ENCODE results near the gene INPP5D. TPM values are rescaled to one million over a fixed set of nuclear protein-coding genes. Genes with fewer than 3 reads are reported as not detected.

The INPP5D gene
- total RNA-seq, 1 experiment from 2014 or later, result not detected

DNA sequence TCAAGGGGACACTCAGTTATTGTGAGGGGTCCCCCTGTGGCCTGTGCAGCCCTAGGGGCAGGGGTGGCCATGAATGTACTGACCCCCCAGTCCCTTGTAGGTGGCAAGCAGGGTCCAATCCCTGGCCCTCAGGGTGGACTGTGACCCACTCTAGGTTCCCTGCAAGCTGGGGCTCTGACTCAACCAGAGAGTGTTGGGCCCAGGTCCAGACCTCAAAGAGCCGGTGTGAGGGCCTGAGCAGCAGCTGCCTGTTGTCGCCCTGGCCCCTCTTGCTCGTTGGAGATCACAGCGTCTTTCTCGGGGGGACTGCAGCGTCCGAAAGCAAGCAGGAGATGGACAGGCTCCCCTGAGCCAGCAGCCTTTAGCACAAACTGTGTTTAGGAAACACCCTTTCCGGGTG lies 124.5 kb downstream of the INPP5D start:
- CTCF ChIA-PET, result no interaction called here
- intact Hi-C loops (cut with micrococcal nuclease; ENCODE audit: unreplicated experiment), result no loop called here
- Mint-ChIP-seq H3K9me3 (ENCODE audit: low read depth, unreplicated experiment) (no peaks in the 10 kb centered on the region), H3K4me1 (ENCODE audit: low read depth, unreplicated experiment) (no peaks in the 10 kb centered on the region), H3K27ac (ENCODE audit: unreplicated experiment) (no peak overlapping the region), H3K36me3 (ENCODE audit: insufficient read depth, unreplicated experiment) (no peaks in the 10 kb centered on the region), H3K4me3 (ENCODE audit: low read depth, unreplicated experiment) (no peak overlapping the region), H3K27me3 (ENCODE audit: unreplicated experiment) (peaks cover 34% of the 10 kb centered on the region)
- DNase-seq, result no peak
- no TSS peak for BruUV-seq (replicated peaks)
- TF ChIP-seq, protein P1, sequence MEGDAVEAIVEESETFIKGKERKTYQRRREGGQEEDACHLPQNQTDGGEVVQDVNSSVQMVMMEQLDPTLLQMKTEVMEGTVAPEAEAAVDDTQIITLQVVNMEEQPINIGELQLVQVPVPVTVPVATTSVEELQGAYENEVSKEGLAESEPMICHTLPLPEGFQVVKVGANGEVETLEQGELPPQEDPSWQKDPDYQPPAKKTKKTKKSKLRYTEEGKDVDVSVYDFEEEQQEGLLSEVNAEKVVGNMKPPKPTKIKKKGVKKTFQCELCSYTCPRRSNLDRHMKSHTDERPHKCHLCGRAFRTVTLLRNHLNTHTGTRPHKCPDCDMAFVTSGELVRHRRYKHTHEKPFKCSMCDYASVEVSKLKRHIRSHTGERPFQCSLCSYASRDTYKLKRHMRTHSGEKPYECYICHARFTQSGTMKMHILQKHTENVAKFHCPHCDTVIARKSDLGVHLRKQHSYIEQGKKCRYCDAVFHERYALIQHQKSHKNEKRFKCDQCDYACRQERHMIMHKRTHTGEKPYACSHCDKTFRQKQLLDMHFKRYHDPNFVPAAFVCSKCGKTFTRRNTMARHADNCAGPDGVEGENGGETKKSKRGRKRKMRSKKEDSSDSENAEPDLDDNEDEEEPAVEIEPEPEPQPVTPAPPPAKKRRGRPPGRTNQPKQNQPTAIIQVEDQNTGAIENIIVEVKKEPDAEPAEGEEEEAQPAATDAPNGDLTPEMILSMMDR (IDR thresholded peaks at IDR 0.05; ENCODE audit: unreplicated experiment), result no peak

DNA sequence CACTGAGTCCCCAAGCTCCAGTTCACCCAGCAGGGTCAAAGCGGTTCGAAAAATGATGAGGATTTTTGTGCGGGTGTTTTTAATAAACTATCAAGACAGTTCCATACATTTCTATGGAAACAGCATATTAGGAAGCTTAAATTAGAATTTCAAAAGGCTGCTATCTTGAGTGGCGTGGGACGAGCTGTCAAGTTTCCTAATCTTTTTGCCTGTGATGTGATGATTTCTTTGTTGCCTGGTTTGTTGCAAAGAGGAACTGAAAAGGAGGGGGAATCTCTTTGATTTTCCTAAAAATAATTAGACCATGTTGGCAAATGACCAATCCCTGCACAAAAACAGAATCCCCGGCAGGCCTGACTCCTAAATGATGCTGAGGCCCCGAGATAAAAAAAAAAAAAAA lies 125.2 kb downstream of the INPP5D start:
- no peak for DNase-seq
- CTCF ChIA-PET, result interaction anchor here (0.7 kb wide), 1 partner anchor 17 kb away, joined by 3 read pairs; no protein-coding TSS in a partner anchor
- no peaks in the 10 kb centered on the region for H3K36me3 Mint-ChIP-seq (ENCODE audit: insufficient read depth, unreplicated experiment)
- no peaks in the 10 kb centered on the region for H3K9me3 Mint-ChIP-seq (ENCODE audit: low read depth, unreplicated experiment)
- H3K4me3 Mint-ChIP-seq (ENCODE audit: low read depth, unreplicated experiment), result no peak overlapping the region
- no peak overlapping the region for H3K27ac Mint-ChIP-seq (ENCODE audit: unreplicated experiment)
- H3K4me1 Mint-ChIP-seq (ENCODE audit: low read depth, unreplicated experiment), result no peaks in the 10 kb centered on the region
- BruUV-seq (replicated peaks), result no TSS peak
- peaks cover 37% of the 10 kb centered on the region for H3K27me3 Mint-ChIP-seq (ENCODE audit: unreplicated experiment)
- TF ChIP-seq, protein P1 (IDR thresholded peaks at IDR 0.05; ENCODE audit: unreplicated experiment), result no peak
- intact Hi-C loops (cut with micrococcal nuclease; ENCODE audit: unreplicated experiment), result no loop called here

DNA sequence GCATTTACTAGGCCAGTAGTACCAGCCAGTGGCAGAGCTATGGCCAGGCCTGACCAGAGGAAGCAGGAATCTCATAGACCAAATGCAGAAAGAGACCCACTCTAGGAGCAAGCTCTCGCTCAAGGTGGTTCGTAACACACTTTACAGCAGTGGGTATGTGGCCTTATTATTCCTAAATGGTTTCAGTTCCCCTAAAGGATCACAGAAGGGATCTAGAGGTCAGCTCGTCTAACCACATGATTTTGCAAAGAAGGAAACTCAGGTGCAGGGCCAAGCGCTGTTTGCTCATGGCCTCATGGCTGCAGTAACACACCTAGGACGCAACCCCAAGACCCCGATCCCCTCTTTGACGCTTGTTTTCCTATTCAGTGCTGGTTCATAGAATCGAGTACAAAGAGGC lies 125.8 kb downstream of the INPP5D start:
- intact Hi-C loops (cut with micrococcal nuclease; ENCODE audit: unreplicated experiment), result no loop called here
- Mint-ChIP-seq H3K9me3 (ENCODE audit: low read depth, unreplicated experiment) (no peaks in the 10 kb centered on the region), H3K36me3 (ENCODE audit: insufficient read depth, unreplicated experiment) (no peaks in the 10 kb centered on the region), H3K4me1 (ENCODE audit: low read depth, unreplicated experiment) (no peaks in the 10 kb centered on the region), H3K4me3 (ENCODE audit: low read depth, unreplicated experiment) (no peak overlapping the region), H3K27ac (ENCODE audit: unreplicated experiment) (no peak overlapping the region), H3K27me3 (ENCODE audit: unreplicated experiment) (peaks cover 37% of the 10 kb centered on the region)
- TF ChIP-seq, protein P1 (IDR thresholded peaks at IDR 0.05; ENCODE audit: unreplicated experiment), result no peak
- CTCF ChIA-PET, result interaction anchor here (0.5 to 0.7 kb wide), 2 partner anchors 9 to 18 kb away, joined by 3 to 4 read pairs; no protein-coding TSS in a partner anchor
- BruUV-seq (replicated peaks), result no TSS peak
- no peak for DNase-seq

DNA sequence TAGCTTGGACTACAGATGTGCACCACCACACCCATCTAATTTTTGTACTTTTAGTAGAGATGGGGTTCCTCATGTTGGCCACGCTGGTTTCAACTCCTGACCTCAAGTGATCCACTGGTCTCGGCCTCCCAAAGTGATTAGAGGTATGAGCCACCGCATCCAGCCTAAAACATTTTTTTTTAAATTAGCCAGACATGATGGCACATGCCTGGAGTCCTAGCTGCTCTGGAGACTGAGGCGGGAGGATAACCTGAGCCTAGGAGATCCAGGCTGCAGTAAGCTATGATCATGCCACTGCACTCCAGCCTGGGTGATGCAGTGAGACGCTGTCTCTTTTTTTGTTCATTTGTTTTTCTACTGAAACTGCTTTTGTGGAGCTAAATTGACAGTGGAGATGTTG lies 126.7 kb downstream of the INPP5D start:
- Mint-ChIP-seq H3K4me1 (ENCODE audit: low read depth, unreplicated experiment) (no peaks in the 10 kb centered on the region), H3K27ac (ENCODE audit: unreplicated experiment) (no peak overlapping the region), H3K4me3 (ENCODE audit: low read depth, unreplicated experiment) (no peak overlapping the region), H3K9me3 (ENCODE audit: low read depth, unreplicated experiment) (no peaks in the 10 kb centered on the region), H3K36me3 (ENCODE audit: insufficient read depth, unreplicated experiment) (no peaks in the 10 kb centered on the region), H3K27me3 (ENCODE audit: unreplicated experiment) (peaks cover 37% of the 10 kb centered on the region)
- TF ChIP-seq, protein P1 (IDR thresholded peaks at IDR 0.05; ENCODE audit: unreplicated experiment), result no peak
- DNase-seq, result no peak
- intact Hi-C loops (cut with micrococcal nuclease; ENCODE audit: unreplicated experiment), result no loop called here
- no TSS peak for BruUV-seq (replicated peaks)
- CTCF ChIA-PET, result no interaction called here

Data from Calu3 (cell line).